HepG2 (cell line): ENCODE data around the gene DMRTB1. TPM values are rescaled to one million over a fixed set of nuclear protein-coding genes. Genes with fewer than 3 reads are reported as not detected.

ENCODE experiments used
- ATAC-seq: fragments of 200-7000 bp; cut with Tn5 transposase; 3 replicates; pipeline ENCODE4 v1.9.1; 2020; ENCODE audit warnings: mild to moderate bottlenecking, moderate library complexity
- BruUV-seq: library from RNA; stranded (reverse); fragments of 400-500 nt; replicated peaks from 2 replicates; lab custom pipeline; 2021; lab: Mats Ljungman, UMichigan
- CTCF ChIA-PET: fragments of 300-600 bp; formaldehyde crosslinking; extraction: SDS; loops from one replicate; lab custom pipeline; 2021; ENCODE audit warnings: low total read pairs, inconsistent platforms, low intra/inter-chr PET ratio; lab: Yijun Ruan, JAX
- POLR2A ChIA-PET: fragments of 350-600 bp; sonication (Branson Sonifier 250); formaldehyde crosslinking; loops from one replicate; lab custom pipeline; 2020; ENCODE audit warnings: antibody characterized with exemption, inconsistent platforms; lab: Yijun Ruan, JAX
- DNase-seq: peaks from one replicate; pipeline ENCODE4 v3.0.0-alpha.2; 2015; ENCODE audit warnings: low spot score
- FAIRE-seq: peaks from 3 replicates; lab custom pipeline; 2011; peaks lifted over from hg19 to GRCh38; lab: Jason Lieb, UNC
- H2AFZ ChIP-seq: one replicate; pipeline ENCODE4 v1.6.1; 2011; ENCODE audit warnings: low read length, inconsistent platforms
- H3K27ac ChIP-seq: fragments of 300-600 bp; 3 replicates; pipeline ENCODE4 v1.8.0; 2011; ENCODE audit warnings: mixed run types, mild to moderate bottlenecking, mixed read lengths, low read length, inconsistent platforms; ENCODE audit not compliant: insufficient read depth; ENCODE audit errors: extremely low read length
- H3K27me3 ChIP-seq, 2 experiments: fragments of 200-600 bp in 1 of 2; 2 replicates in 1 of 2; 3 replicates in 1 of 2; pipeline versions ENCODE4 v1.6.0 to v1.8.0; 2011; ENCODE audit warnings: low read length in 2 of 2, mild to moderate bottlenecking in 2 of 2, moderate library complexity in 2 of 2, inconsistent platforms in 1 of 2; ENCODE audit not compliant: insufficient read depth in 2 of 2, control insufficient read depth in 1 of 2
- H3K36me3 ChIP-seq, 2 experiments: fragments of 200-600 bp in 1 of 2; replicated peaks in 1 of 2; 2 replicates in 1 of 2; 3 replicates in 1 of 2; pipeline versions ENCODE4 v1.5.1 to v1.8.0; 2011; ENCODE audit warnings: low read length in 2 of 2, inconsistent platforms in 1 of 2; ENCODE audit not compliant: insufficient read depth in 2 of 2, control insufficient read depth in 1 of 2
- H3K4me1 ChIP-seq: 2 replicates; pipeline ENCODE4 v1.5.1; 2012; ENCODE audit warnings: low read length, inconsistent platforms; ENCODE audit not compliant: insufficient read depth
- H3K4me2 ChIP-seq: 2 replicates; pipeline ENCODE4 v1.6.0; 2011; ENCODE audit warnings: low read depth, low read length, inconsistent platforms
- H3K4me3 ChIP-seq, 3 experiments: fragments of 200-600 bp in 1 of 3; sonication (generic), shearing (Covaris generic) in 1 of 3; replicated peaks in 1 of 3; 2 replicates each; pipeline ENCODE4 v1.5.1; 2011 to 2016; ENCODE audit warnings: low read length in 3 of 3, inconsistent platforms in 2 of 3, low read depth in 2 of 3, mild to moderate bottlenecking in 2 of 3, control low read depth in 1 of 3, mixed read lengths in 1 of 3; ENCODE audit not compliant: insufficient read depth in 1 of 3
- H3K79me2 ChIP-seq: one replicate; pipeline ENCODE4 v1.6.1; 2011; ENCODE audit warnings: low read length, inconsistent platforms; ENCODE audit not compliant: insufficient read depth
- H3K9ac ChIP-seq: 2 replicates; pipeline ENCODE4 v1.6.0; 2011; ENCODE audit warnings: mild to moderate bottlenecking, low read depth, low read length, inconsistent platforms; ENCODE audit not compliant: insufficient read depth
- H3K9me3 ChIP-seq: 2 replicates; pipeline ENCODE4 v1.5.1; 2012; ENCODE audit warnings: mild to moderate bottlenecking, low read length
- H4K20me1 ChIP-seq: 2 replicates; pipeline ENCODE4 v1.6.0; 2011; ENCODE audit warnings: inconsistent platforms, mild to moderate bottlenecking, low read length, moderate library complexity; ENCODE audit not compliant: insufficient read depth
- ADNP ChIP-seq: sonication (generic); formaldehyde crosslinking; IDR thresholded peaks from 2 replicates; pipeline ENCODE4 v1.4.0; 2020; ENCODE audit warnings: missing genetic modification reagents
- SKI ChIP-seq: fragments of 450-650 bp; IDR thresholded peaks from one replicate; pipeline ENCODE4 v1.6.1; 2018; ENCODE audit warnings: mild to moderate bottlenecking; ENCODE audit not compliant: partially characterized antibody
- ZMYM4 ChIP-seq: sonication (generic); formaldehyde crosslinking; IDR thresholded peaks from 2 replicates; pipeline ENCODE4 v1.8.1; 2023; ENCODE audit warnings: mild to moderate bottlenecking, missing genetic modification reagents
- ZNF3 ChIP-seq: IDR thresholded peaks from 2 replicates; pipeline ENCODE4 v1.7.0; 2017; ENCODE audit warnings: inconsistent platforms
- ZNF687 ChIP-seq: sonication (generic); formaldehyde crosslinking; IDR thresholded peaks from 2 replicates; pipeline ENCODE4 v1.5.1; 2020; ENCODE audit warnings: mild to moderate bottlenecking, missing genetic modification reagents, moderate library complexity
- ZNF790 ChIP-seq: sonication (generic); formaldehyde crosslinking; IDR thresholded peaks from 2 replicates; pipeline ENCODE4 v1.8.0; 2022; ENCODE audit warnings: missing genetic modification reagents, mild to moderate bottlenecking, borderline replicate concordance
- ZSCAN31 ChIP-seq: sonication (generic); formaldehyde crosslinking; IDR thresholded peaks from 2 replicates; pipeline ENCODE4 v1.5.0; 2020; ENCODE audit warnings: low read depth, mild to moderate bottlenecking, missing genetic modification reagents
- ZUFSP ChIP-seq: sonication (generic); formaldehyde crosslinking; IDR thresholded peaks from 2 replicates; pipeline ENCODE4 v1.9.0; 2021; ENCODE audit warnings: missing genetic modification reagents, mild to moderate bottlenecking, borderline replicate concordance
- WGBS: methylation state at CpG from one replicate; pipeline ENCODE4 v1.1.6; 2017; ENCODE audit warnings: low lambda C conversion rate; 5-methylcytosine and 5-hydroxymethylcytosine counted together
- in situ Hi-C: cut with HindIII; loops from 2 replicates; pipeline ENCODE4 v1.10.0; 2017; ENCODE audit warnings: low pct_unique_long_range_greater_than_20kb; ENCODE audit not compliant: extremely low pct_ligation_motif_present
- intact Hi-C: fragments of 100-400 bp; cut with micrococcal nuclease; formaldehyde crosslinking; loops from one replicate; pipeline ENCODE4 v1.10.0; 2022; ENCODE audit not compliant: unreplicated experiment
- polyA plus RNA-seq, 8 experiments: library from polyadenylated mRNA; depleted of rRNA in 3 of 8; stranded (reverse) in 7 of 8; unstranded in 1 of 8; fragments of >200 nt; fragmentation: Illumina TruSeq in 4 of 8; extraction: Trizol in 4 of 8; gene quantifications; 2 replicates each; pipeline versions ENCODE4 v1.2.1 to v1.2.3, GENCODE V29; 2011 to 2016; ENCODE audit warnings: low read depth in 4 of 8, missing spikeins in 1 of 8, mixed read lengths in 1 of 8; ENCODE audit not compliant: insufficient read depth in 1 of 8
- total RNA-seq, 5 experiments: library from RNA; depleted of rRNA; stranded (reverse); fragments of >200 nt; fragmentation: Illumina TruSeq; extraction: Trizol; gene quantifications; 2 replicates each; pipeline ENCODE4 v1.2.3, GENCODE V29; 2016; ENCODE audit warnings: low read depth in 1 of 5
- TF ChIP-seq, protein P1 (sequence below): fragments of 450-650 bp; IDR thresholded peaks from 2 replicates; pipeline ENCODE4 v1.6.1; 2017; ENCODE audit warnings: mild to moderate bottlenecking
- TF ChIP-seq, protein P2 (sequence below): sonication (generic); formaldehyde crosslinking; IDR thresholded peaks from 2 replicates; pipeline ENCODE4 v1.4.0; 2020; ENCODE audit warnings: missing genetic modification reagents
- TF ChIP-seq, protein P3 (sequence below): IDR thresholded peaks from 2 replicates; pipeline ENCODE4 v1.6.1; 2016; ENCODE audit warnings: missing genetic modification reagents, missing compliant biosample characterization
- TF ChIP-seq, protein P4 (sequence below): sonication (generic); formaldehyde crosslinking; IDR thresholded peaks from 2 replicates; pipeline ENCODE4 v1.4.0; 2020; ENCODE audit warnings: missing genetic modification reagents

DMRTB1 gene
- total and polyA plus RNA-seq, 2 of the 13 experiments (the other 11 are each of a cell fraction or from before 2014, with no cell fraction given), result not detected

DNA sequence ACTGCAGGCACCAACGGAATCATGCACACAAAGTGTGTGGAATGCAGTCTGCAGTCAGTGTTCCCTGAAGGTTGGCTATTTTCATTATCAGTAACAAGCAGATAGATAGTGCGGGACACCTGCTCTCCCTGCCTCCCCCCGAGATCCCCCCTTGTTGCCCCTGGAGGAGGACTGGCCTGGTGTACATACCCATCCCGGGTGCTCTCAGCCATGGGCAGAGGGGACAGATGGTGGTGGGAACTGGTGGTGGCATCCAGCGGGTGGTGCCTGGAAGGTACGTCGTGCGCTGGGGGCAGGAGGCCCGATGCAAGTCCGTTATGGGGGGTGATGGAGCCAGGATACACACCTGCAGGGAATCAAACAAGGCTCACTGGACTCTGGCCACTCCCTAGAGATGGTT, 55.2 kb downstream of the DMRTB1 start:
- Histone ChIP-seq H3K9me3 (no peaks in the 10 kb centered on the region), H3K27ac (no peak overlapping the region), H3K79me2 (no peaks in the 10 kb centered on the region), H3K4me3 (no peak overlapping the region), H3K9ac (no peak overlapping the region), H3K4me1 (no peaks in the 10 kb centered on the region), H4K20me1 (no peaks in the 10 kb centered on the region), H3K4me2 (no peak overlapping the region), H2AFZ (no peak overlapping the region), H3K27me3 (peaks cover 12 to 39% of the 10 kb centered on the region in 2 experiments), H3K36me3 (no peaks in the 10 kb centered on the region)
- in situ Hi-C loops, result no loop called here
- intact Hi-C loops, result no loop called here
- no peak for DNase-seq
- 22% methylated on average over 8 of the region's 10 CpGs for WGBS
- BruUV-seq, result no TSS peak
- POLR2A ChIA-PET, result no interaction called here
- CTCF ChIA-PET, result no interaction called here
- FAIRE-seq, result no peak
- no peak for ATAC-seq
- TF ChIP-seq, protein P1, sequence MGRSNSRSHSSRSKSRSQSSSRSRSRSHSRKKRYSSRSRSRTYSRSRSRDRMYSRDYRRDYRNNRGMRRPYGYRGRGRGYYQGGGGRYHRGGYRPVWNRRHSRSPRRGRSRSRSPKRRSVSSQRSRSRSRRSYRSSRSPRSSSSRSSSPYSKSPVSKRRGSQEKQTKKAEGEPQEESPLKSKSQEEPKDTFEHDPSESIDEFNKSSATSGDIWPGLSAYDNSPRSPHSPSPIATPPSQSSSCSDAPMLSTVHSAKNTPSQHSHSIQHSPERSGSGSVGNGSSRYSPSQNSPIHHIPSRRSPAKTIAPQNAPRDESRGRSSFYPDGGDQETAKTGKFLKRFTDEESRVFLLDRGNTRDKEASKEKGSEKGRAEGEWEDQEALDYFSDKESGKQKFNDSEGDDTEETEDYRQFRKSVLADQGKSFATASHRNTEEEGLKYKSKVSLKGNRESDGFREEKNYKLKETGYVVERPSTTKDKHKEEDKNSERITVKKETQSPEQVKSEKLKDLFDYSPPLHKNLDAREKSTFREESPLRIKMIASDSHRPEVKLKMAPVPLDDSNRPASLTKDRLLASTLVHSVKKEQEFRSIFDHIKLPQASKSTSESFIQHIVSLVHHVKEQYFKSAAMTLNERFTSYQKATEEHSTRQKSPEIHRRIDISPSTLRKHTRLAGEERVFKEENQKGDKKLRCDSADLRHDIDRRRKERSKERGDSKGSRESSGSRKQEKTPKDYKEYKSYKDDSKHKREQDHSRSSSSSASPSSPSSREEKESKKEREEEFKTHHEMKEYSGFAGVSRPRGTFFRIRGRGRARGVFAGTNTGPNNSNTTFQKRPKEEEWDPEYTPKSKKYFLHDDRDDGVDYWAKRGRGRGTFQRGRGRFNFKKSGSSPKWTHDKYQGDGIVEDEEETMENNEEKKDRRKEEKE, result no peak
- TF ChIP-seq ZNF790 (CRISPR knock-in tag) (no peak), ZNF3 (CRISPR knock-in tag) (no peak), SKI (no peak), ZMYM4 (no peak), ZSCAN31 (CRISPR knock-in tag) (no peak), ZUFSP (CRISPR knock-in tag) (no peak), ADNP (CRISPR knock-in tag) (no peak), ZNF687 (no peak)
- TF ChIP-seq, protein P2, sequence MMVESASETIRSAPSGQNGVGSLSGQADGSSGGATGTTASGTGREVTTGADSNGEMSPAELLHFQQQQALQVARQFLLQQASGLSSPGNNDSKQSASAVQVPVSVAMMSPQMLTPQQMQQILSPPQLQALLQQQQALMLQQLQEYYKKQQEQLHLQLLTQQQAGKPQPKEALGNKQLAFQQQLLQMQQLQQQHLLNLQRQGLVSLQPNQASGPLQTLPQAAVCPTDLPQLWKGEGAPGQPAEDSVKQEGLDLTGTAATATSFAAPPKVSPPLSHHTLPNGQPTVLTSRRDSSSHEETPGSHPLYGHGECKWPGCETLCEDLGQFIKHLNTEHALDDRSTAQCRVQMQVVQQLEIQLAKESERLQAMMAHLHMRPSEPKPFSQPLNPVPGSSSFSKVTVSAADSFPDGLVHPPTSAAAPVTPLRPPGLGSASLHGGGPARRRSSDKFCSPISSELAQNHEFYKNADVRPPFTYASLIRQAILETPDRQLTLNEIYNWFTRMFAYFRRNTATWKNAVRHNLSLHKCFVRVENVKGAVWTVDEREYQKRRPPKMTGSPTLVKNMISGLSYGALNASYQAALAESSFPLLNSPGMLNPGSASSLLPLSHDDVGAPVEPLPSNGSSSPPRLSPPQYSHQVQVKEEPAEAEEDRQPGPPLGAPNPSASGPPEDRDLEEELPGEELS (CRISPR knock-in tag), result no peak
- TF ChIP-seq, protein P3, sequence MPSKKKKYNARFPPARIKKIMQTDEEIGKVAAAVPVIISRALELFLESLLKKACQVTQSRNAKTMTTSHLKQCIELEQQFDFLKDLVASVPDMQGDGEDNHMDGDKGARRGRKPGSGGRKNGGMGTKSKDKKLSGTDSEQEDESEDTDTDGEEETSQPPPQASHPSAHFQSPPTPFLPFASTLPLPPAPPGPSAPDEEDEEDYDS, result no peak
- TF ChIP-seq, protein P4, sequence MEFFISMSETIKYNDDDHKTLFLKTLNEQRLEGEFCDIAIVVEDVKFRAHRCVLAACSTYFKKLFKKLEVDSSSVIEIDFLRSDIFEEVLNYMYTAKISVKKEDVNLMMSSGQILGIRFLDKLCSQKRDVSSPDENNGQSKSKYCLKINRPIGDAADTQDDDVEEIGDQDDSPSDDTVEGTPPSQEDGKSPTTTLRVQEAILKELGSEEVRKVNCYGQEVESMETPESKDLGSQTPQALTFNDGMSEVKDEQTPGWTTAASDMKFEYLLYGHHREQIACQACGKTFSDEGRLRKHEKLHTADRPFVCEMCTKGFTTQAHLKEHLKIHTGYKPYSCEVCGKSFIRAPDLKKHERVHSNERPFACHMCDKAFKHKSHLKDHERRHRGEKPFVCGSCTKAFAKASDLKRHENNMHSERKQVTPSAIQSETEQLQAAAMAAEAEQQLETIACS, result no peak
